NCI-H1092 (cell line): ENCODE measurements around the gene JAKMIP2.
"Not testable (repeated sequence)": the region's sequence is repeated elsewhere in the genome, so short reads cannot be mapped to it uniquely, and the experiment has no call there.

Source experiments
- DNase-seq: peaks from one replicate; lab custom pipeline; 2025; lab: John Stamatoyannopoulos, UW

JAKMIP2 gene

DNA sequence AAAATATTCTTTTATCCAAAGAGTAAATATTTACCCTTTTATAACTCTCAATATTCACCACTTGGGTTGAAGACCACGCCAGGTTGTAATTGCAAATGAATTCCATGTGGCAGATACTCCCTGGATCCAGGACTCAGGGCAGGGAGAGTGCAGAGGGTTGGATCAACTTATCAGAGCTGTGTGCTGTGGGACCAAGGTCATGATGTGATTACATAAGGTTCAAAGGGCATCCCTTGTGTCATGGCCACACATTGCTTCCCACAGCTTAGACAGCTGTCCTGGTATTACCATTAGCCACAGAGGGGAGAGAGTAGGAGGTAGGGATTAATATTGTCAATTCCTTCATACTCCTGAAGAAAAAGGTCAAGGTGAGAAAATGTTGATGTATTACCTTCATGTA lies 133.9 kb downstream of the JAKMIP2 start:
- DNase-seq = no peak

DNA sequence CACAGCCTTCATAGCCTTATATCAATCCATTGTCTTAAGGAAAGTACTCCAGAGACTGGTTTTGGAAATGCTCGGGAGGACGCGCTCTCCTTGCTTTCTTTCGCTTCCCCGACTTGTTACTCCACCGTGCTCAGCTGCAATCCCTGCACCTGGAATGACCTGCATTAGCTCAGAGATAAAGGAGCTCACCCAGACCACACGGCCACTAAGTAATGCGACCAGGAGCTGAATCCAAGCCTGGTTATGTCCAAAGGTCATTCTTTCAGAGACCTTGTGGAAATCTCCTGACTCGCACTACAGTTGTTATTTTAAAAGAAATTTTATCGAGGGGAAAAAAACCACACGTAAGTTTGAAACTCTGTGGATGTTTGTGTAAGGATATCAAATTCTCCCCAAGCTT lies 137.3 kb downstream of the JAKMIP2 start:
- no peak for DNase-seq

DNA sequence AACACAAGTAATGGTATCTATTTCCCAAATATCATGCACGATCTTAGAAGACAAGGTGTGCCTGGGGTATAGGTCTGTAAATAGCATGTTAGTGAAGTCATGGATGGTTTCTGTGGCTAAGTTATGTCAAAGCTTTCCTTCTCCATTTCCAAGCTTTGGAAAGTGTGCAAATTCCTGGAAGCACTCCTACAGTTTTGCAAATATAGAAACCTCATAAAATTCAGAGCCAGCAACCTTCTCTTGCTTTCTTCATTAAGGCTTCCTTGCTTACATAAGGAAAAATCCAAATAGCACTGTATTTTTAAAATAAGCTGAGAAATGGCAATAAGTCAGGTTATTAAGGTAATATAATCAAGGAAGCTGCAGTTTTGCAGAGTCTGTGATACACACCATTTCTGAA lies 138.1 kb downstream of the JAKMIP2 start:
- no peak for DNase-seq

DNA sequence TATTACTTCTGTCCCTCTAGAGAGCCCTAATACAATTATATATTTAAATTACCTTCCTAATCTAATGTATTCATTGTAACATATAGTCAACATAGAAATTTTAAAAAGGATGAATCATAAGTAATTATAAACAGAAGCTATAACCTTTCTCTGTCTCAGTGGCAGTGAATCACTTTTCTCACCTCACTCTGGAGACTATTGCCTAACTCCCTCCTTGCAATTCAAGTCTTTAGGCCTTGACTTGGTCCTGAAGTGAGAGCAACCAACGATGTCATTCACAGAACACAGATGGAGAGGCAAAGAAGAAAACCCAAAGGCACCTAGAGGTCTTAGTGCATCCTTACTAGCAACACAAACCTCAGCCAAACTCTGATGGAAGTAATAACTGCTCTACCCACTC lies 139.4 kb downstream of the JAKMIP2 start:
- no peak for DNase-seq

DNA sequence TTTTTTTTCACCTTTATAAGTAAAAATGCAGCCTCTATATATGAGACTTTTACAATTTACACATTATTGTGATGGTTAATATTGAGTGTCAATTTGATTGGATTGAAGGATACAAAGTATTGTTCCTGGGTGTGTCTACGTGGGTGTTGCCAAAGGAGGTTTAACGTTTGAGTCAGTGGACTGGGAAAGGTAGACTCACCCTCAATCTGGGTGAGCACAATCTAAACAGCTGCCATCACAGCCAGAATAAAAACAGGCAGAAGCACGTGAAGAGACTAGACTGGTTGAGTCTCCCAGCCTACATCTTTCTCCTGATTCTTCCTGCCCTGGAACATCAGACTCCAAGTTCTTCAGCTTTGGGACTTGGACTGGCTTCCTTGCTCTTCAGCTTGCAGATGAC lies 139.9 kb downstream of the JAKMIP2 start:
- DNase-seq = no peak

DNA sequence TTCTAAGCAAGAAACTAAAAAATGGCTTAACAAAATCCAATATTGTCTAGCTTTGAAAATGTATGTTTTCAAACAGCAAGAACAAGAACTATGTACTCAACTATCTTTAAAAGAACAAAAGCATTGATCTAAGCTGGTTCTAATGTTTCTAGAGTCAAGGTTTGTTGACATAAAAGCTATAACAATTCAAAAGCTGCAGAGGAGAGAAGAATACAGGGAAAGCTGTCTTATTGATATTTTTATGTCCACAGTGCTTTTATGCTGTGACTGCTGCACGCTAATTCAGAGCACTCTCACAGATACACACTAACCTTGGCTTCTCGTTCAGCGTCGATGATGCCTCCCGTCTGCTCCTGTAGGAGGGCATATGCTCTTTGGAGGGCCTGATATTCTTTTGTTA lies 143.2 kb downstream of the JAKMIP2 start:
- no peak for DNase-seq

DNA sequence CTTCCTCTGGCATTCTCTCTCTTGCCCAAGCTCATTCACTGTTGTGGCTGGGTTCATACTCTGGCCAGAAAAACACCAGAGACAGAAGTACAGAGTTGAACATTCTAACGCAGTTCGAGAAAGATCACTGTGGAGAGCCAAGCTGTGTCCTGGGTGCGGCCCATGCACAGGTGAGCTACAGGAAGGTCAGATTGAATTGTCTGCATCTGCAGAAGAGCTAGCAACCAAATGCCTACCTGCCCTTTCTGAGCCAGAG lies 145.9 kb downstream of the JAKMIP2 start:
- no peak for DNase-seq

DNA sequence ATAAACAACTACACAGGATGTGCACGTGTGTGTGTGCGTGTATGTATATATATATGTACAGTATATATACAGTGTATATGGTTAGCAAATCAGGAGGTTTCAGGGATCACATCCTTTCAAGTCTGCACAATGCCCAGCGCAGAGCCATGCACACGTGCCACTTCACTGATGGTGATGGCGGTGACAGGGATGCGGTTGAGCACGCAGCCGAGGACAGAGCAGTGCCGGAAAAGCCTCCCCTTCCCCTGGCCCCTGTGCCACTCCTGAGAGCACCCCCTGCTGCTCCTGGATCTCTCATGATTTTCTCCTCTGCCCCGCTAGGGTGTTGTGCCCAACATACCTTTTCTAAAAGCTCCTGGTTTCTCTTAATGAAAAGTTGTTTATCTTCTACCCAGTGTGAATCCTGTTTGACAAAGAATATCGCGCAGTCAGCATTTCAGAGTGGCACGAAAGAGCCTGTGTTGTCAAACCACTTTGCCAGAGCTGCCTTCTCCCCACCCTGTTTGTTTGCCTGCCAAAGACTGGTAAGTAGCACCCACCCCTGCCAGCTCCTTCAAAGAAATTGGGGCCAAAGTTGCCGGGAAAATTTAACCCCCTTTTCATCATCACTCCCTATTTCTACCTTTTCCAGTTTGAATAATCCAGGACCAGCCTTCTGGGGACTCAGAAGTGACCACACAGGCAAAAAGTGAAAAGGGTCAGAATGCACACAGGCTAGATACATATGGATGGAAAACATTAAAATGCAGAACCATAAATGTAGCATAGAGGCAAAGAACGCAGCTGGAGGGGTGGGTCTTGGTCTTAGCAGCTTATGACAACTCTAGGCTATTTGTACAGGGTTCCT lies 146.4 kb downstream of the JAKMIP2 start:
- no peak for DNase-seq

DNA sequence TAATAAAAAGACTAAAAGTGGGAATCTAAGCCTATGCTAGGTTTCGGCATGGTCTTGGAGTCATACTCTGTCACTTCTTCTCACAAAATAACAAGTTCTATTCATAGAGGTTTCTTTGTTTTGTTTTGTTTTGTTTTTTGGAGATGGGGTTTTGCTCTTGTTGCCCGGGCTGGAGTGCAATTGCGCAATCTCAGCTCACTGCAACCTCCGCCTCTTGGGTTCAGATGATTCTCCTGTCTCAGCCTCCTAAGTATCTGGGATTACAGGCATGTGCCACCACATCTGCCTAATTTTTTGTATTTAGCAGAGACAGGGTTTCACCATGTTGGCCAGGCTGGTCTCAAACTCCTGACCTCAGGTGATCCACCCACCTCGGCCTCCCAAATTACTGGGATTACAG lies 147.1 kb downstream of the JAKMIP2 start:
- DNase-seq = not testable (repeated sequence)

DNA sequence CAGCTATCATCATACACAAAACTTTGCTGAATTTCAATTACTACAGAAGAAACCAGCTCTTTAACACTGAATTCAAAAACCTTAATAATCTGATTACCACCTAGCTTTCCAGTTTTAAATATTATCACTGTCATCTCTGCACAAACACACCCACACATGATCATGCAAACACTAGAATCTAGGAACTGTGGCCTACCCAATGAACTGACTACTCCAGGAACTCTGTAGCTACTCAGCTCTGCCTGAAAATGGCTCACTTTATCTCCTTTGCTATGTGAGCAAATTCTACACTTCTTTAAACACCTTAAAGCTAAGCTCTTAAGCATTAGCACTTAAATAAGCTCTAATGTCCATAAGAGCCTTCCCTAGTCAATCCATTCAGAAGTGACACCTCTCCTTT lies 149.4 kb downstream of the JAKMIP2 start:
- DNase-seq = no peak

DNA sequence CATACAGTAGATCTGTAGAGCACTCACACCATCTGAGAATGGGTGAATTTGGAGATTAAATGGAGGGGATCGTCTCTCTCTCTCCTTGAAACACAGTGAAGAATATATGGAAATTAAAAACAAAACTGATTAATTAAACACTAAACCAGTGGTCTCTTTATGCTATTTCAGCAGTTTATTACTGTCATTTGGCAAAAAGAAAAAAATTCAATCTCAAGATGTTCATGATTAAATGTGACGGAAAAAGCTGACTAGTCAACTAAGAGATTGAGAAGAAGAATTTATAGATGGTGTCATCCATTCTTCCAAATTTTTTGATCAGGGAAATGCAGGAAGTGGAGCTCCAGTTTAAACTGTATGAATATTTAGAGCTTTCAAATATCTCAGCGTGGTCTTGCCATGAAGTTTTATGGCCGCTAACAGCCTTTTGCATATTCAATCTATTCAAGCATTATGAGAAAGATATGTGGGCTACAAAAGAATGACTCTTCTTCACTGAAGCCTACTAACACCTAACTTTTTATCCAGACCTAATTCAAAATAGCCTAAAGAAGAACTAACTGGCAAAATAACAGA lies 151.0 kb downstream of the JAKMIP2 start:
- no peak for DNase-seq

DNA sequence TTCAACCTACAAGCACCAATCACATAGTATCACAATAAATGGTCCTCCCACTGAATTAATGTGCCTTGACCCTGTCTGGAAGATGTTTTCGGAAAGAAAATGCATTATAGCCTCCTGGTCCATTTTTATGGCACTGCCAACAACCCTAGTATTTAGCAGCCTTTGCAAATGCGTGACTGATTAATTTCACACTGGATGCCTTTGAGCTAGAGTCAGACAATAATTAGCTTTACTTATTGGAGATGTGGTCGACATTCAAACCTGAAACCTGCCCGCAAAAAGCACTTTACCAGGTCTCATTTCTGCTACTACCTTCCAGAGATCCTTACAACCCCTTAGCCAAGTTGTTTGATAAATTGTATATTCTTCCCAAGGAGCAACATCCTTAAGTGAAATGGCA lies 153.3 kb downstream of the JAKMIP2 start:
- no peak for DNase-seq

DNA sequence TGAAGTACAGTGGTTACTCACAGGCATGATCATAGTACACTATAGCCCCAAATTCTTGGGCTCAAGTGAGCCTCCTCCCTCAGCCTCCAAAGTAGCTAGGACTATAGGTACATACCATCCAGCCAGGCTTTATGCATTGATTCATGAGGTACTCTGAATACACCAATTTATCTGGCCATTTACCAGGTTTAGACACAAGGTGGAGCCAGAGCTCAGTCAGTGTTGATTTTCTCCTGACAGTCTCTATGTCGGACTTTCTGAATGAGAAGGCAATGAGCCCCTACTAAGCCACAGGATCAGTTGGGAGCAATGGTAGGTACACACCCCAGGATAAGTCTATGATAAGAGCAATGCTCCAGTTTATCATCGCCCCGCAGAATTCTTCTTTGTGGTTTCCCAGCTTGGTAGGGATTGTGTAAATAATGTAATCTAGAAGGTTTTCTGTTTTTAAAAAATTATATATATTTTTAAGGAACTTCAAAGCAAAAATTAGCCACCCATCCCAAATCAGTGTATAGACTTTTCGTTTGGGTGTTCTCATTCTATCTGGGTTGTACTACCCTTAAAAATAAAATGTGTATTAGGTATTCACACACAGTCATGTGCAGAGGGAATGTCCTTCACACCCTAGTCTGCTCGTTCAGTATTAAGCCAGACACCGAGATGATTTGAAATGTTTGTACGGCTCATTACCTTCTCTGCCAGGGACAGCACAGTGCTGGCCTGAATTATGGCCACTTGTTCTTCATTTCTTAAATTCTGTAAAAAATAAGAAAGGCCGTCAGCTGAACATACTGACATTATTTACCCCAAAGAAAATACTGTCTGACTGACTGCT lies 154.3 kb downstream of the JAKMIP2 start:
- peak; percentile 69 for DNase-seq

DNA sequence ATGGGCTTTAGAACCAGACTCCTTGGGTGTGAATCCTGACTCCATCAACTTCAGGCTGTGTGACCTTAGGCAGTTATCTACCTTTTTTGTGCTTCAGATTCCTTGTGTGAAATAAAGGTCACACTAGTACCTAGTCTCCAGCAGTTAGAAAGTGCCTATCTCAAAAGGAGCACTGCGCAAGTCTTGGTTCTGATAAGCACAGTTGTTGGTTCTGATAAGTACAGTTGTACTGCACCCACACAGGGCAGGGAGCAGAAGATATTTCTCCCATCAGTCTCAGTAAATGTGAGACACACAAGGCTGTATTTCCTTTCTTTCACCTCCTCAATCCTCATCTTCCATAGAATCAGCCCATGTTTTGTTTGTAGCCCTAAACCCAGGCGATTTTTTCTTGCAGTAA lies 156.1 kb downstream of the JAKMIP2 start:
- DNase-seq = no peak

DNA sequence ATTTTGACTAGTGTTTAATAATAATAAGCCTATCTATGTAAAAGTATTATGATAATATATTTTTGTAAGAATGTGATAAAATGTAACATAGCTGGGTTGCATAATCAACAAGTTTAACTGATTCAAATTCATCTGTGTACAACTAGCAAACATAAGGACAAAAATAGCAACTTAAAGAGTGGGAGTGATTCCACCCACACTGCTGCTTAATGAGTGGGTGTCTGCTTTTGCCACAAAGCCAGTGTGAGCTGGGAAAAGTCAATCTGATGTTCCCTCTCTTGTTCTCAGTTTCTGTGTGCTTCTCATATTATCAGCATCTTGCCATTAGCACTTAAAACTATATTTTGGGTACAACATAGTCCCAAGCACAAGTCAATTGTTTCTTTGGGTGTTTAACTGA lies 161.5 kb downstream of the JAKMIP2 start:
- DNase-seq = no peak

DNA sequence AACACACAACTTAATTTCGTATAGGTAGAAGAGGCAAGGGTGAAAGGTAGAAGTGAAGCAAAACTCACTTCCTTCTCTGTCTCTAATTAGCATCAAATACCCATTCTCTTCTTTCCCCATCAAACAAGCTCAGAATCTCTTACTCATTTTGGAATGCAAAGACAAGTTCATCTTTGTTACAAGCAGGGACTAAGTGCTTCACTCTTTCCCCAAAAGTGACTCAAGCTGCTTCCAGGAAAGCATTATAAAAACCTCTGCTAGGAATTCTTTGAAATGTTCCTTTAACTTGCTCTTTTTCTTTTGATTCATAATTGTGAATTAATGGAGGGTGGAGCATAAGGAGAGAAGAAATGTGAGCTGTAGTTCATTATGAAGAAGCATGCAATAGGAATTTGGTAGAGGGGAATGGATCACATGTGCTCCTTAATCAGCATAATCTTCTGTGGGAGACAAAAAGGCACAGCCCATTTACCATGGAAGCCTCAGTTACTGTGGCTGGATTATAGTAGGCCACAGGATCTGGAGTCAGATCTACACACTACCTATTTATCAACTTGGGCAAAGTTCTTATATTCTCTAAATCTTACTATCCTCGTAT lies 163.1 kb downstream of the JAKMIP2 start:
- DNase-seq = no peak

DNA sequence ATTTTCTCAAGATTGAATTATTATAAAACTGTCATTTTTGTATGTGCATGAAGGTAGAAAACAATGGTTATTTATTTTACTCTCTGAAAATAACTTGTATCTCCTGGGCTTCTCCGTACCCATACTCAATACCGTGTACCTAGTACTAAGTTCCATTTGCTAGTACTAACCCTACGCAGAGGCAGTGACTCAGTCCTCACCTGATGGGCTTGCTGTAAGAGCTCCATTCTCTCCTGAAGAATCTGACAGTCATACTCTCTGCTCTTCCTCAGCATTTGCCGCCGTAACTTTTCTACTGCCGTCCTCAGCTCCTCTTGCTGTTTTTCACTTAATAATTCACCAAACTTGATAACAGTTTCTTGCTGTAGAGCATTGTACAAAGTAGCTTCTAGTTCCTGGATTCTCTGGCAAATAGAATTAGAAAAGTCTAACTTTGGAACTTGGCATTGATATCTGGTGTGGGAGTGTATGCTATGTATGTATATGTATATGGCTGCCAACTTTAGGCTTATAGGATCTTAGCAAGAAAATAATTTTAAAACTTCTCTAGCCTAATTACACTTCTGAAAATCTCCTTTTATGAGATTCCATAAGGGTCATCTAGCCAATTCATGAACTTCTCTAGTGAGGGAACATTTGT lies 164.7 kb downstream of the JAKMIP2 start:
- no peak for DNase-seq

DNA sequence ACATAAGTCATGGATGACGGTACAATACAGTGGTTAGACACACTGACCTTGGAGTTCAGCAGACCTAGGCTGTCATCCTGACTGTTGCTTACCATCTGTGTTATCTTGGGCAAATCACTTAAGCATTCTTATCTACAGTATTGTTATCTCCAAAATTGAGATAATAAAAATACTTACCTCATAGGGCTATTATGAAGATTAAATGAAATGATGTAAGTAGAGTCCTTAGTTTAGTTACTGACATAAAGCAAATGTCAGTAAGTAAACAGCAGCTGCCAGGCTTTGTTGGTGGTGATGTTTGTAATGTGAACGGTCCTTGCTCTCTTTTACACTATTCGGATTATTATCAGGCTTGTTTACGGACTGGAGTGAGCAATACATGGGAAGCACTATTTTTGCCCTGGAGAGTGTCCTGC lies 165.3 kb downstream of the JAKMIP2 start:
- DNase-seq = no peak

DNA sequence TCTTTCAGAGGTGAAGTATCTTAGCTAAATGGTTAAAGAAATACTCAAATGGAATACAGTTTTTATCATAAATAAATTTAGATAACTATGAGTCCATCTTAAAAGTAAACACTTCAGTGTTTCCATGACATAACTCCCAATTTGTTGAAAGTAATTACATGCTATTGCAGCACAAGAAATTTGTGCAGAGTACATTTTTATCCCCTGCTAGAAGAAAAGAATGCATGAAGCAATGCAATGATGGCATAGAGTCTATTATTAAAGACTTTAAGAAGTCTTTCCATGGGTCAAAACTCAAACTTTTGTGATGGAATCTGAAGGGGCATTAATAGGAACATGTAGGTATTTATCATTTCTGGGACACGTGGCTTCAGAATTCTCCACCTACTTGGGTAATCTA lies 166.1 kb downstream of the JAKMIP2 start:
- DNase-seq = no peak

DNA sequence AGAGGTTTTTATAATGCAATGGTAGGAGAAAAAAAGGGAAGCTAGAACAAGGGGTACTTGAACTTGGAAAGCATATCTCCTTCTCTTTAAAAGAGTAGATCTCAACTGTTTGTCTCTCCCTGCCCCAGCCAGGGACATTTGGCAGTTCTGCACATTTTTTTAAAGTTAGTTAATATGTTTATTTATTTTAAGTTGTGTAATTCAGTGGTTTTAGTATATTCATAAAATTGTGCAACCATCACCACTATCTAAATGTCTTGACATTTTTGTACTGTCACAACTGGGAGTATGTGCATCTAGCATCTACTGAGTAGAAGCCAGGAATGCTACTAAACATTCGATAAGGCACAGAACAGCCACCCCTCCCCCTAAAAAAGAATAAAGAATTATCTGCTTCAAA lies 169.2 kb downstream of the JAKMIP2 start:
- DNase-seq = no peak

DNA sequence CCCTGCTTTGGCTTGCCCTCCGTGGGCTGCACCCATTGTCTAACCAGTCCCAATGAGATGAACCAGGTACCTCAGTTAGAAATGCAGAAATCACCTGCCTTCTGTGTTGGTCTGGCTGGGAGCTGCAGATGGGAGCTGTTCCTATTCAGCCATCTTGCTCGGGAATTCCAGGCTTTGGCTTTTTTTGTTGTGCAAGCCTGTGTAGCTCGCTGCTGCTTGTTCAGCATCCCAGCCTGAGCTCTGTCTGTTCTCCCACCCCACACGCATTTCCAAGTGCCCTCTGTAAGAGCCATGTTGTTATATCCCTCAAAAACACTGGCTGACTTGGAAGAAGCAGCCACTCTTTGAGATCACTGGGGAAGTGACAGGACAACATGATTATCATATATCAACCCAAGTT lies 171.0 kb downstream of the JAKMIP2 start:
- DNase-seq = no peak

DNA sequence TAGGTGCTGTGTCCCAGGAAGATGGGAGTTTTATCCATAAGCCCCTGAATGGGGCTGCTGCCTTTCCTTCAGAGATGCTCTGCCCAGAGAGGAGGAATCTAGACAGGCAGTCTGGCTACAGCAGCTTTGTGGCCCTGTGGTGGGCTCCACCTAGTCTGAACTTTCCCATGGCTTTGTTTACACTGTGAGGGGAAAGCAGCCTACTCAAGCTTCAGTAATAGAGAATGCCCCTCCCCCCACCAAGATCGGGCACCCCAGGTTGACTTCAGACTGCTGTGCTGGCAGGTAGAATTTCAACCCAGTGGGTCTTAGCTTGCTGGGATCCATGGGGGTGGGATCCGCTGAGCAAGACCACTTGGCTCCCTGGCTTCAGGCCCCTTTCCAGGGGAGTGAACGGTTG lies 171.7 kb downstream of the JAKMIP2 start:
- no peak for DNase-seq
